GM12891 (cell line): ENCODE data around the gene SLC5A11.

Source experiments
- POLR2A ChIP-seq: IDR thresholded peaks from 2 replicates; pipeline ENCODE4 v1.6.1; 2011; ENCODE audit warnings: low read depth, low read length, control low read depth
- POLR2AphosphoS5 ChIP-seq: IDR thresholded peaks from 2 replicates; pipeline ENCODE4 v1.6.1; 2011; ENCODE audit warnings: low read depth, low read length, control low read depth

- TF ChIP-seq POLR2A (no peak), POLR2AphosphoS5 (no peak)
Measured at GRCh38 chr16:24939224-24939623, 93.5 kb downstream of the SLC5A11 start.
